Suppressor macrophage (primary cell): Measurements from ENCODE around the gene BRIP1.
"Not testable (repeated sequence)": the region's sequence is repeated elsewhere in the genome, so short reads cannot be mapped to it uniquely, and the experiment has no call there.

Source experiments
- DNase-seq, 4 experiments: peaks; one replicate each; pipeline ENCODE4 v3.0.0-alpha.2; 2020 to 2022

BRIP1 gene

GRCh38 chr17:61863801-61864126 lies 436 bp upstream of the BRIP1 start:
- no peak for DNase-seq

- no peak for DNase-seq
These were observed 1.2 kb downstream of the BRIP1 start for GRCh38 chr17:61862105-61862574.

DNA sequence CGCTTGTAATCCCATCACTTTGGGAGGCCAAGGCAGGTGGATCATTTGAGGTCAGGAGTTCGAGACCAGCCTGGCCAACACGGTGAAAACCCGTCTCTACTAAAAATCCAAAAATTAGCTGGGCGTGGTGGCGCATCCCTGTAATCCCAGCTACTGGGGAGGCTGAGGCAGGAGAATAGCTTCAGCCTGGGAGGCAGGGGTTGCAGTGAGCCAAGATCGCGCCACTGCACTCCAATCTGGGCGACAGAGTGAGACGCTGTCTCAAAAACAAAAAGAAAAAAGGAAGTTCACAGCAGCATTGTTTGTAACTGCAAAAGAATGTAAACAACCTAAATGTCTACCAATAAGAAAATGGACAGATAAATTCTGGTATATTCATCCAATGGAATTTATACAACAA lies 2.9 kb downstream of the BRIP1 start:
- DNase-seq: not testable (repeated sequence)

GRCh38 chr17:61856035-61856434 lies 7.3 kb downstream of the BRIP1 start:
- peak in 3 of 4 experiments; percentile 6 to 47 (median 38) for DNase-seq

- DNase-seq: no peak
These were observed 10.5 kb downstream of the BRIP1 start for GRCh38 chr17:61852857-61853256.

GRCh38 chr17:61849674-61850073 lies 13.7 kb downstream of the BRIP1 start:
- DNase-seq: no peak

GRCh38 chr17:61848896-61849295 lies 14.4 kb downstream of the BRIP1 start:
- no peak for DNase-seq

DNA sequence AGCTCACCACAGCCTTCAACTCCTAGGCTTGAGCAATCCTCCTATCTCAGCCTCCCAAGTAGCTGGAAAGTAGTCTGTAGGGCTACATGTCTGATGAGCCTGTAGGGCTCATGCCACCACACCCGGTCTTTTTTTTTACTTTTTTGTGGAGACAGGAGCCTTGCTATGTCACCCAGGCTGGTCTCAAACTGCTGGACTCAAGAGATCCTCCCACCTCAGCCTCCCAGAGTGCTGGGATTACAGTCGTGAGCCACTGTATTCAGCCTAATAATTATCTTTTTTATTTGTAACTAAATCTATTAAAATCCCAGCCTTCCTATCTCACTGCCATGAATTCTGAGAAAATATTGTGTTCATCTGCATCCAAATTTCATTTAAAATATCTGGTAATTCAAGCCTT lies 15.1 kb downstream of the BRIP1 start:
- no peak for DNase-seq

GRCh38 chr17:61847659-61848058 lies 15.7 kb downstream of the BRIP1 start:
- DNase-seq: no peak

- DNase-seq: peak in 2 of 4 experiments; percentile 46 to 59
These were observed 16.5 kb downstream of the BRIP1 start for GRCh38 chr17:61846761-61847375.

GRCh38 chr17:61846088-61846487 lies 17.2 kb downstream of the BRIP1 start:
- DNase-seq: no peak

- DNase-seq: no peak
These were observed 19.9 kb downstream of the BRIP1 start for GRCh38 chr17:61843435-61843834.

DNA sequence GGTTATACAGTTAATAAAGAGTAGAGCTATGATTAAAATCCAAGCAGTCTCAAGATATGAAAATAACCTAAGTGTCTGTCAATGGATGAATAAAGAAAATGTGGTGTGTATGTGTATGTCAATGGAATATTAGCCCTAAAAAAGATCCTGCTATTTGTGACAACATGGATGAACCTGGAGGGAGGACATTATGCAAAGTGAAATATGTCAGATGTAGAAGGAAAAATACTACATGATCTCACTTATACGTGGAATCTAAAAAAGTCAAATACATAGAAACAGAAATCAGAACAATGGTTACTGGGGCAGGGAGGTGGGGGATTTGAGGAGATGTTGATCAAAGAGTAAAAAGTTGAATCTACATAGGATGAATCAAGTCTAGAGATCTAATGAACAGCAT lies 20.4 kb downstream of the BRIP1 start:
- DNase-seq: no peak

DNA sequence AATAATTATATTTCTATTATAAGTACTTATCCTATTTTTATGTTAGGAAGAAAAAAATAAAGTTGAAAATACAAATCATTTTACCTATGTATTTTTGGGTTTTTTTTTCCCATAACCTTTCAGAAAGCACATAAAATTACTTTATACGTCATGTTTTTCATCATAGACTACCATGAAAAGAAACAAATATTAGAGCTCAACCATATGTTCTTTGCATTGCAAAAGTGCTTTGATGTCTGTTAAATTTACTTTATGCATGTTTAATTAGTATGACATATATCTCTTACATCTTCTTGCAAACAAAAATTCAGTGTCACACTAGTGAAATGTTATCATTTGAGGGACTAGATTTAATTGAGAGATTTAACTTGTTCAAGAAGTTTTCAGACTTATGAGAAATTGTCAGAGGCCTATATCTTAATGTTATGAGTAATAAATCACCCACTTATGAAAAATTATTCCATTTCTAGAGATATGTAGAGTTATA lies 24.0 kb downstream of the BRIP1 start:
- no peak for DNase-seq

DNA sequence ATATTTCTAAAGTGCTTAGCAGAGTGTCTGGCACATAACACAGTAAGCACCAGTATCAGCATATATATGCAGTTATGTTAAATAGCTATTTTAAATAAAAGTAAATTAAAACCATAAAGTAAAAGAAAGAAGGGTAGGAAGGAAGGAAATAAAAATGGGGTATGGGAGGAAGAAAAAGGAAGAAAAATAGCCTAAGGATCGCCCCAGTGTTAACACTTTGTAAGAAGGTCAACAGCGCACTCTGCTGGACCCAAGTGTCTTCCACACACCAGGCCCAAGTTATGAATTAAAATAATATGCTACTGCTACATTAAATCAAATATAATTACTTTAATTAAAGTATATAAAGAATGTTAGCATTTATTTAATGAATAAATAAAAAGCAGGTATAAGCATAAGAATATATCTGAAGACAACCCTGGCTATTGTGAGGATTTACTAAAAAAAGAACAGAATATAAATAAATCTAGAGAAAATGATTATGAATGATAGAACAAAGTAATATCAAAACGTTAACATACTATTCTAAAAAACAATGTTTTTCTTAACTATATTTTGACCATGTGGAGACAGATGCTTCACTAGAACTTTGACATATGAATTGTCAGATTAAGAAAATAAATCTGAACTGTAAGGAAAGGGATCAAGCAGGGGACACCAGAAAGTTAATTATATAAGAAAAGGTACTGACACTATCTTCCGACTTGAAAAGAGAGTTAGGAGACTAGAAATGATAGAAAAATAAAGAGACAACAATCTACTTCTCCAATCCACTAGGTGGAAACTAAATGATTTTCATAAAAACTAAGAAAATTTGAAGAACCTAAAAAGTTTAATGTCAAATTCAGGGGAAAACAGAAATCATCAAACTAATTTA lies 25.9 kb downstream of the BRIP1 start:
- DNase-seq: peak; percentile 77 to 90 (median 82)

- no peak for DNase-seq
These were observed 26.8 kb downstream of the BRIP1 start for GRCh38 chr17:61836266-61837174.

DNA sequence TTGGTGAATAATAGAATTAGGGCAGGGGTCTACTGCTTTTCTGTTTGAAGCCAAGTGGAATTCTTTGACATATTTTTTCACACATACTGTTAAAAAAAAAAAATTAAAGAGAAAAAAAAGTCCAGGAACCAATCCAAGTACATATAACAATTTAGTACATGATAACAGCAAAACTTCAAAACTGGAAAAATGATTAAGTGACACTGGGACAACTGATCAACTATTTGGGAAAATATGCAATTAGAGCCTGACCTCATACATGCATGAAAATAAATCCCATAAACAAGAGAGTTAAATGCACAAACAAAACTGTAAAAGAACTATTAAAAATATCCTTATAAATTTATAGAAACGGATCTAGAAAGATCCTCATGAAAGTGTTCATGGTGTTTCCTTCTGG lies 27.7 kb downstream of the BRIP1 start:
- DNase-seq: no peak

GRCh38 chr17:61834610-61835009 lies 28.7 kb downstream of the BRIP1 start:
- no peak for DNase-seq

DNA sequence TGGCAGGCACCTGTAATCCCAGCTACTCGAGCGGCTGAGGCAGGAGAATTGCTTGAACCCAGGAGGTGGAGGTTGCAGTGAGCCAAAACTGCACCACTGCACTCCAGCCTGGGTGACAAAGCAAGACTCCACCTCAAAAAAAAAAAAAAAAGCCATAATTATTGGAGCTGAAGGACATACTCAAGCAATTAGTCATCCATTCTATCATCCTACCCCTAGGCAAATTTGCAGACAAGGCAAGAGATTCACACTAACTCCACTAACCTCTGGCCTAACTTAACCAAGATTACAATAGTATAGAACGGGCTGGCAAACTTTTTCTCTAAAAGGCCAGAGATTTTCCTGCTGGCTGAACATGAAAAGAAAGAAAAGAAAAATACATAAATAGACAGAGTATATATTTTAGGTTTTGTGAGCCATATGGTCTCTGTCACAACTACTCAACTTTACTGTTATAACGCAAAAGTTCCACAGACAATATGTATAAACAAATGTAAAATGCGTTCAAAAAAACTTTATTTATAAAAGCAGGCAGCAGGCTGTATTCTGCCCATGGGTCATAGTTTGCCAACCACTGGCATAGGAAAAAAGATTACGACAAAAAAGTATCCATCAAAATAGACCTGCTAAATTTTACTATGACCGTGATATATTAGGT lies 29.7 kb downstream of the BRIP1 start:
- no peak for DNase-seq

DNA sequence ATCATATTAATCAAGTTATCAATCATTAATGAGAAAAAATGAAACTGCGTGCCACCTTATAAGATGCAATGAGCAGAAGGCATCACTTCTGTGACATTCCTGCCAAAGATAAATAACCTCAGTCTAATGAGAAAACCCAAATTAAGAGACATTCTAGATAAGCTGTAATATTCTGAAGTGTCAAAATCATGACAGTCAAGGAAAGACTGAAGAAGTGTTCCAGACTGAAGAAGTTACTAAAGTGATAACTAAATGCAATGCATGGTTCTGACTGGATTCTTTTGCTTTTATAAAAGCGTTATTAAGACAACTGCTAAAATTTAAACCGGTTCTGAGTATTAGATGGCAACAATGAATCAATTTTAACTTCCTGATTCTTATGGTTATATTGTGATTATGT lies 30.9 kb downstream of the BRIP1 start:
- no peak for DNase-seq

GRCh38 chr17:61831099-61831498 lies 32.2 kb downstream of the BRIP1 start:
- no peak for DNase-seq

DNA sequence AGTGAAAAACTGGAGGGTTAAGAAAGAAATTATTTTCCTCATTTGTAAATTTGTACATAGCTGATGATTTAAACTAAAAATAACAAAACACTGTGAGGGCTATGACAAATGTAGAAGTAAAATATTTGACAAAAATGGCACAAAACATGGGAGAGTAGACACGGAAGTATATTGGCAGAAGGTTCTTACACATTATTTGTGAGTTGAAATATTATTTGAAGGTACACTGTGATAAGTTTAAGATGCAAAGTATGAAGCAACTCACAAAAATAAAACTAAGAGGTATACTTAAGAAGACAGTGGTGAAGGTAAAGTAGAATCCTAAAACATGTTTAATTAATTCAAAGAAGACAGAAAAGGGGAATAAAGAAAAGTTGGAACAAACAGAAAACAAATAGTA lies 34.6 kb downstream of the BRIP1 start:
- no peak for DNase-seq
